Suprapubic skin (tissue), 4 donors: Measurements from ENCODE around the gene MRFAP1L1. TPM values are rescaled to one million over a fixed set of nuclear protein-coding genes. Genes with fewer than 3 reads are reported as not detected.
A peak's percentile ranks its signal among the peaks of the same experiment; 100 is the strongest.

Experiments
- DNase-seq, 2 donors: peaks; one replicate each; pipeline ENCODE4 v3.0.0-alpha.2; 2019; ENCODE audit warnings: low spot score in 2 of 2
- H3K27ac ChIP-seq: fragments of 200-600 bp; sonication (generic); one replicate; pipeline ENCODE4 v1.5.1; 2019
- H3K27me3 ChIP-seq: fragments of 200-600 bp; sonication (generic); one replicate; pipeline ENCODE4 v1.5.1; 2019
- H3K36me3 ChIP-seq: fragments of 200-600 bp; sonication (generic); one replicate; pipeline ENCODE4 v1.5.1; 2019
- H3K4me1 ChIP-seq: fragments of 200-600 bp; sonication (generic); one replicate; pipeline ENCODE4 v1.5.1; 2019
- H3K4me3 ChIP-seq: fragments of 200-600 bp; sonication (generic); one replicate; pipeline ENCODE4 v1.5.1; 2019; ENCODE audit warnings: mild to moderate bottlenecking
- H3K9me3 ChIP-seq: fragments of 200-600 bp; sonication (generic); one replicate; pipeline ENCODE4 v1.5.1; 2019
- EP300 ChIP-seq: sonication (generic); formaldehyde crosslinking; IDR thresholded peaks from one replicate; pipeline ENCODE4 v1.6.1; 2017; ENCODE audit warnings: antibody characterized with exemption
- POLR2A ChIP-seq, 2 donors: fragments of 450-650 bp; IDR thresholded peaks; one replicate each; pipeline ENCODE4 v1.6.1; 2017; ENCODE audit warnings: antibody characterized with exemption in 2 of 2, mild to moderate bottlenecking in 2 of 2, moderate library complexity in 2 of 2
- POLR2AphosphoS5 ChIP-seq, 3 donors: sonication (generic); formaldehyde crosslinking; IDR thresholded peaks; one replicate each; pipeline ENCODE4 v1.6.1; 2017; ENCODE audit warnings: antibody characterized with exemption in 3 of 3
- WGBS: methylation state at CpG from one replicate; pipeline ENCODE4 v1.1.5; 2018; 5-methylcytosine and 5-hydroxymethylcytosine counted together
- total RNA-seq, 4 donors: library from RNA; depleted of rRNA; stranded (reverse); fragments of >200 nt; gene quantifications; one replicate each; pipeline ENCODE4 v1.1.0, GENCODE V29; 2016
- TF ChIP-seq, protein P1 (sequence below), 2 donors: fragments of 200-600 bp in 1 of 2; fragments of 450-650 bp in 1 of 2; sonication (generic) in 1 of 2; IDR thresholded peaks; one replicate each; pipeline ENCODE4 v1.5.1; 2016 to 2019; ENCODE audit warnings: antibody characterized with exemption in 2 of 2, mild to moderate bottlenecking in 1 of 2, moderate library complexity in 1 of 2

The MRFAP1L1 gene
- total RNA-seq, 4 donors from 2014 or later = 40.6 to 63.4 (median 53.4) TPM

DNA sequence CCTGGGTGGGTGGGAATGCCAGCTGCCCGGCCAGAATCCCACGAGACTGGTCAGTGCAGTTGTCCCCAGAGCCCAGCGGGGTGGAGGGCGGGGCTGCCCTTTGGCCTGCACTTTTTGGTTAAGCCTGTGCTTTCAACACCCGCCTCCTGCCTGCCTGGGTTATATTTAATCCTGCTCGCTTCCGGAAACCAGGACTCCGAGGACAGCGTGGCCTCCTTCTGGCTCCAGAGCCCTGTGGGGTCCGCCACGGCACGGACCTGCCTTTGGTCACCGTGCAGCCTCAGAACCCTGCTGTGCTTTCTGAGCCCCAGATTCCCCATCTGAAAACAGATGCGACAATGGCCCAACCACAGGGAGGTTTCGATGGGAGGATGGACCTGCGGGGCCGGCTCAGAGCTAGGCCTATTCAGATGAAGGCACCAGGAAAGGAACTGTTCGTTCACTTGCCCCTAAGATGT, 43.5 kb upstream of the MRFAP1L1 start:
- WGBS = 85% methylated on average over 18 of the region's 18 CpGs
- no peaks in the 10 kb centered on the region for H3K36me3 ChIP-seq

DNA sequence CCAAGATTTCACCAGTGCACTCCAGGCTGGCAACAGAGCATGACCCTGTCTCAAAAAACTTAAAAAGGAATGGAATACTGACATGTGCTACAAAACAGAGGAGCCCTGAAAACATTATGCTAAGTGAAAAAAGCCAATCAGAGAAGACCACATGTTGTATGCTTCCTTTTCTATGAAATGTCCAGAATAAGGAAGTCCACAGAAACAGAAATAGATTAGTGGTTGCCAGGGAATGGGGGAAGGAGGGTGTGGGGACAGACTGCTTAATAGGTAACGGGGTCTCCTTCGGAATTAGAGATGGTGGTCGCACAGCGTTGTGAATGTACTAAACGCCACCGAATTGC, 42.8 kb upstream of the MRFAP1L1 start:
- Histone ChIP-seq H3K9me3 (no peaks in the 10 kb centered on the region), H3K27me3 (no peaks in the 10 kb centered on the region), H3K4me3 (no peak overlapping the region), H3K27ac (no peak overlapping the region), H3K36me3 (no peaks in the 10 kb centered on the region), H3K4me1 (peaks cover 42% of the 10 kb centered on the region)
- 87% methylated on average over 6 of the region's 6 CpGs for WGBS
- DNase-seq = no peak
- no peak for TF ChIP-seq POLR2A (IDR thresholded peaks at IDR 0.05)
- TF ChIP-seq EP300 = no peak
- no peak for TF ChIP-seq POLR2AphosphoS5 (IDR thresholded peaks at IDR 0.05)
- TF ChIP-seq, protein P1, sequence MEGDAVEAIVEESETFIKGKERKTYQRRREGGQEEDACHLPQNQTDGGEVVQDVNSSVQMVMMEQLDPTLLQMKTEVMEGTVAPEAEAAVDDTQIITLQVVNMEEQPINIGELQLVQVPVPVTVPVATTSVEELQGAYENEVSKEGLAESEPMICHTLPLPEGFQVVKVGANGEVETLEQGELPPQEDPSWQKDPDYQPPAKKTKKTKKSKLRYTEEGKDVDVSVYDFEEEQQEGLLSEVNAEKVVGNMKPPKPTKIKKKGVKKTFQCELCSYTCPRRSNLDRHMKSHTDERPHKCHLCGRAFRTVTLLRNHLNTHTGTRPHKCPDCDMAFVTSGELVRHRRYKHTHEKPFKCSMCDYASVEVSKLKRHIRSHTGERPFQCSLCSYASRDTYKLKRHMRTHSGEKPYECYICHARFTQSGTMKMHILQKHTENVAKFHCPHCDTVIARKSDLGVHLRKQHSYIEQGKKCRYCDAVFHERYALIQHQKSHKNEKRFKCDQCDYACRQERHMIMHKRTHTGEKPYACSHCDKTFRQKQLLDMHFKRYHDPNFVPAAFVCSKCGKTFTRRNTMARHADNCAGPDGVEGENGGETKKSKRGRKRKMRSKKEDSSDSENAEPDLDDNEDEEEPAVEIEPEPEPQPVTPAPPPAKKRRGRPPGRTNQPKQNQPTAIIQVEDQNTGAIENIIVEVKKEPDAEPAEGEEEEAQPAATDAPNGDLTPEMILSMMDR (IDR thresholded peaks at IDR 0.05) = no peak

More for the DNA sequence above, 43.5 kb upstream of the MRFAP1L1 start:
- no peak for TF ChIP-seq EP300
- no peak for TF ChIP-seq POLR2A (IDR thresholded peaks at IDR 0.05)
- TF ChIP-seq POLR2AphosphoS5 (IDR thresholded peaks at IDR 0.05) = no peak
- TF ChIP-seq, protein P1 (IDR thresholded peaks at IDR 0.05) = no peak
- no peaks in the 10 kb centered on the region for H3K27me3 ChIP-seq
- H3K4me1 ChIP-seq = peaks cover 35% of the 10 kb centered on the region
- DNase-seq = no peak
- no peak overlapping the region for H3K4me3 ChIP-seq
- H3K27ac ChIP-seq = no peak overlapping the region
- no peaks in the 10 kb centered on the region for H3K9me3 ChIP-seq

DNA sequence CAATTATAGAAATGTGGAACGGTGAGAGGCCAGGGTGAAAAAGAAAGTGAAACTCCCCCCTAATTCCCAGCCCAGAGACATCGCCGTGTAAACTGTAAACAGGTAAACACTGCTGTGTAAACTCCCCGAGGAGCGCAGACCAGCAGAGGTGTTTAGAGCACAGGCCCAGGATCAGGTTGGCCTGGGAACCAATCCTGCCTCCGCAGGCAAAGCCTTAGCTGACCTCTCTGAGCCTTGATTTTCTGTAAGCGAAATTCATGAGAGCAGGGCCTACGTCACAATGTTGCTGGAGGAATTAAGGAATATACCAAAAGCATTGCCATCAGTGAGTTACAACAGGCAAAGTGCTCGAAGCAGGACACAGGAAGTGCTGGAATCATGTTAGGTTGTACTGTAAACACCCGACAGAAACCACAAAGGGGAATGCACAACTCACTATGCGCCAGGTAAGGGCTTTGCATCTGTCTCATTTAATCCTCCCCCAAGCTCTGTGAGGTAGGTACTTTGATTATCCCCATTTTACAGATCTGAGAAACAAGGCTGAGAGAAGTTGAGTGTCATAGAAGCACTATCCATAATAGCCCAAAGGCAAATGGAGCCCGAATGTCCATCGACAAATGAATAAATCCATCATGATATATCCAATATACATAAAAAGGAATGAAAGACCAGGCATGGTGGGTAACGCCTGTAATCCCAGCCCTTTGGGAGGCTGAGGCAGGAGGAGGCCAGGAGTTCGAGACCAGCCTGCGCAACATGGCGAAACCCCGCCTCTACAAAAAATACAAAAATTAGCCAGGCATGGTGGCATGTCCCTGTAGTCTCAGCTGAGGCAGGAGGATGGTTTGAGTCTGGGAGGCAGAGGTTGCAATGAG, 42.2 kb upstream of the MRFAP1L1 start:
- TF ChIP-seq EP300 (no peak), POLR2AphosphoS5 (IDR thresholded peaks at IDR 0.05) (no peak), POLR2A (IDR thresholded peaks at IDR 0.05) (no peak)
- TF ChIP-seq, protein P1 (IDR thresholded peaks at IDR 0.05) = no peak
- H3K27me3 ChIP-seq = no peaks in the 10 kb centered on the region
- no peaks in the 10 kb centered on the region for H3K36me3 ChIP-seq
- no peak overlapping the region for H3K27ac ChIP-seq
- H3K4me1 ChIP-seq = peaks cover 48% of the 10 kb centered on the region
- 82% methylated on average over 18 of the region's 18 CpGs for WGBS
- no peak overlapping the region for H3K4me3 ChIP-seq
- H3K9me3 ChIP-seq = no peaks in the 10 kb centered on the region
- DNase-seq = no peak

DNA sequence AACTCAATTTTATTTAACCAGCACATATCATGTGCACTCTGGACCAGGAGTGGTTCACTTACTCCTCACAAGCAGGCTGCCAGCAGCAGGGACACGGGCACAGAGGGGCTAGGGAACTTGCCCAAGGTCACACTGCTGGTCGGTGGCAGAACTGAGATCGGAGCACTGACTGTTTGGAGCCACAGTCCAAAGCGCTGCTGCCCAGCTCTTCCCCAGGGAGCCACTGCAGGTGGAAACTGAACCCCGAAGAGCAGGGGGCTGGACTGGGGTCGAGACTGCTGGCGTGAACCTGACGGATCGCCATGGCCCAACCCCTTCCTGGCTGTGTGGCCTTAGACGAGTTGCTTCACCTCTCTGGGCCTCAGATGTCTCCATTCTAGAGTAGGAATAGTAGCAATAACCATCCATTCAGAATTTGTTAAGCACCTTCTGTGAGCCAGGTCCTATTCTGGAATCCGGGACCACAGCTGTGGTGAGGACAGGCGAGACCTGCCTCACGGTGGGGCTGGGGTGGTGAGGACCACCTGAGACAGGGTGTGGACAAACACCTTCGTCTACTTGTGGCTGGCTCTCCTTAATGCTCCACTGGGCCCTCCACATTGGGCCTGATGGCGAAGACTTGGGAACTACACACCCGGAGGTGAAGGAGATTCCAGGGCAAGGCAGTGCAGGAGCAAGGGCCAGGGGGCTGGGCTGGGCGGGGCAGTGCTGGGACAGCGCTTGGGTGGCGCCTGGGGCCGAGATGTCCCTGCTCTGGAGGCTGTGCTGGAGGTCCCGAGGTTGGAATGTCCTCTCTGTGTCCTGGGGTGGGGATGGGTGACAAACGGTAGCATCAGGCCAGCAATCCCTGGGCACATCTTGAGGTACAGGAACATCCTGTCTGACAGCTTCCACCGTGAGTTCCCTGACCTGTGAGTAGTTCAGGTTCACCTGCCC, 40.9 kb upstream of the MRFAP1L1 start:
- H3K27me3 ChIP-seq = no peaks in the 10 kb centered on the region
- DNase-seq = no peak
- H3K4me1 ChIP-seq = peaks cover 53% of the 10 kb centered on the region
- no peaks in the 10 kb centered on the region for H3K9me3 ChIP-seq
- peak overlapping the region; percentile 61 for H3K27ac ChIP-seq
- TF ChIP-seq, protein P1 (IDR thresholded peaks at IDR 0.05) = no peak
- TF ChIP-seq EP300 (no peak), POLR2AphosphoS5 (IDR thresholded peaks at IDR 0.05) (no peak), POLR2A (IDR thresholded peaks at IDR 0.05) (no peak)
- no peaks in the 10 kb centered on the region for H3K36me3 ChIP-seq
- H3K4me3 ChIP-seq = no peak overlapping the region
- 71% methylated on average over 17 of the region's 23 CpGs for WGBS
